BLaER1 treated with 17β-estradiol and CSF1 and Interleukin-3, amounts not matched to agents 10 nM and 100 nM (cell line): ENCODE measurements around the gene LVRN.

Source experiments
- H3K27ac ChIP-seq, 11 experiments: shearing (Covaris generic); formaldehyde crosslinking; 2 replicates each; pipeline ENCODE4 v1.8.1; 2022
- H3K27me3 ChIP-seq, 11 experiments: shearing (Covaris generic); formaldehyde crosslinking; 2 replicates each; pipeline ENCODE4 v1.8.1; 2022
- H3K36me3 ChIP-seq, 11 experiments: shearing (Covaris generic); formaldehyde crosslinking; 2 replicates each; pipeline ENCODE4 v1.8.1; 2022
- H3K4me1 ChIP-seq, 10 experiments: shearing (Covaris generic); formaldehyde crosslinking; 2 replicates each; pipeline ENCODE4 v1.8.1; 2022
- H3K4me2 ChIP-seq, 11 experiments: shearing (Covaris generic); formaldehyde crosslinking; 2 replicates each; pipeline ENCODE4 v1.8.1; 2022
- H3K4me3 ChIP-seq, 10 experiments: shearing (Covaris generic); formaldehyde crosslinking; 2 replicates each; pipeline ENCODE4 v1.8.1; 2022
- H3K9ac ChIP-seq, 11 experiments: shearing (Covaris generic); formaldehyde crosslinking; 2 replicates each; pipeline ENCODE4 v1.8.1; 2022
- H3K9me3 ChIP-seq, 11 experiments: shearing (Covaris generic); formaldehyde crosslinking; replicated peaks in 1 of 11; 2 replicates each; pipeline ENCODE4 v1.8.1; 2022
- H4K20me1 ChIP-seq, 11 experiments: shearing (Covaris generic); formaldehyde crosslinking; 2 replicates each; pipeline ENCODE4 v1.8.1; 2022
- Cebpa-rat ChIP-seq, 11 experiments: shearing (Covaris generic); IDR thresholded peaks; 2 replicates each; pipeline ENCODE4 v1.8.1; 2022

The LVRN gene

GRCh38 chr5:115954144-115954543, 8.1 kb upstream of the LVRN start:
- no peaks in the 10 kb centered on the region for H3K27me3 ChIP-seq
- no peaks in the 10 kb centered on the region for H3K36me3 ChIP-seq
- TF ChIP-seq Cebpa-rat (IDR thresholded peaks at IDR 0.05), result no peak
- H4K20me1 ChIP-seq, result no peaks in the 10 kb centered on the region
- H3K27ac ChIP-seq, result no peak overlapping the region
- H3K4me3 ChIP-seq, result no peak overlapping the region
- H3K4me1 ChIP-seq, result no peaks in the 10 kb centered on the region
- H3K4me2 ChIP-seq, result no peak overlapping the region
- no peaks in the 10 kb centered on the region for H3K9me3 ChIP-seq
- H3K9ac ChIP-seq, result no peak overlapping the region

GRCh38 chr5:115956957-115957356, 5.3 kb upstream of the LVRN start:
- Histone ChIP-seq H3K4me1 (no peaks in the 10 kb centered on the region), H3K4me3 (no peak overlapping the region), H3K36me3 (no peaks in the 10 kb centered on the region), H3K27ac (no peak overlapping the region), H3K4me2 (no peak overlapping the region), H3K9me3 (peaks cover 8 to 11% (median 9%) of the 10 kb centered on the region in 11 experiments), H4K20me1 (no peaks in the 10 kb centered on the region; a peak in 1 of 22 replicates), H3K27me3 (no peaks in the 10 kb centered on the region), H3K9ac (no peak overlapping the region)
- no peak for TF ChIP-seq Cebpa-rat (IDR thresholded peaks at IDR 0.05)

GRCh38 chr5:115961381-115962238, 665 bp upstream of the LVRN start:
- Histone ChIP-seq H3K27me3 (no peaks in the 10 kb centered on the region), H3K36me3 (no peaks in the 10 kb centered on the region), H3K4me3 (no peak overlapping the region), H4K20me1 (no peaks in the 10 kb centered on the region; a peak in 1 of 22 replicates), H3K27ac (no peak overlapping the region), H3K9ac (no peak overlapping the region), H3K4me2 (no peak overlapping the region), H3K4me1 (no peaks in the 10 kb centered on the region), H3K9me3 (peaks cover 21 to 31% (median 25%) of the 10 kb centered on the region in 11 experiments)
- no peak for TF ChIP-seq Cebpa-rat (IDR thresholded peaks at IDR 0.05)

- Histone ChIP-seq H3K4me3 (no peak overlapping the region), H3K27me3 (no peaks in the 10 kb centered on the region)
Measured at GRCh38 chr5:115962565-115963402, 509 bp downstream of the LVRN start.

GRCh38 chr5:115963566-115963965, 1.3 kb downstream of the LVRN start:
- no peaks in the 10 kb centered on the region for H3K4me1 ChIP-seq
- H3K4me3 ChIP-seq, result no peak overlapping the region
- no peak overlapping the region for H3K9ac ChIP-seq
- H3K27ac ChIP-seq, result no peak overlapping the region
- H4K20me1 ChIP-seq, result no peaks in the 10 kb centered on the region; a peak in 1 of 22 replicates
- peaks cover 21 to 31% (median 25%) of the 10 kb centered on the region in 11 experiments for H3K9me3 ChIP-seq
- TF ChIP-seq Cebpa-rat (IDR thresholded peaks at IDR 0.05), result no peak
- no peaks in the 10 kb centered on the region for H3K36me3 ChIP-seq
- no peaks in the 10 kb centered on the region for H3K27me3 ChIP-seq
- H3K4me2 ChIP-seq, result no peak overlapping the region

More at GRCh38 chr5:115962565-115963402, 509 bp downstream of the LVRN start:
- Histone ChIP-seq H3K4me2 (no peak overlapping the region), H3K4me1 (no peaks in the 10 kb centered on the region), H3K9ac (no peak overlapping the region), H3K27ac (no peak overlapping the region), H4K20me1 (no peaks in the 10 kb centered on the region; a peak in 1 of 22 replicates), H3K9me3 (peaks cover 21 to 31% (median 25%) of the 10 kb centered on the region in 11 experiments), H3K36me3 (no peaks in the 10 kb centered on the region)
- TF ChIP-seq Cebpa-rat (IDR thresholded peaks at IDR 0.05), result no peak

- TF ChIP-seq Cebpa-rat (IDR thresholded peaks at IDR 0.05), result no peak
- Histone ChIP-seq H3K4me2 (no peak overlapping the region), H4K20me1 (no peaks in the 10 kb centered on the region), H3K36me3 (no peaks in the 10 kb centered on the region), H3K27ac (no peak overlapping the region), H3K27me3 (no peaks in the 10 kb centered on the region), H3K4me3 (no peak overlapping the region), H3K9ac (no peak overlapping the region), H3K4me1 (no peaks in the 10 kb centered on the region), H3K9me3 (peaks cover 0 to 7% (median 3%) of the 10 kb centered on the region in 11 experiments; a peak in 6 of 22 replicates)
Measured at GRCh38 chr5:115968770-115969169, 6.5 kb downstream of the LVRN start.

- Histone ChIP-seq H3K27ac (no peak overlapping the region), H3K27me3 (no peaks in the 10 kb centered on the region), H3K36me3 (no peaks in the 10 kb centered on the region), H3K9ac (no peak overlapping the region), H3K4me3 (no peak overlapping the region), H3K9me3 (peaks cover 0 to 11% (median 0%) of the 10 kb centered on the region in 11 experiments; a peak in 4 of 22 replicates), H3K4me2 (peak overlapping the region in 3 of 11 experiments; percentile 1 to 17 (median 16); a peak in 2 of 22 replicates), H4K20me1 (no peaks in the 10 kb centered on the region), H3K4me1 (0 out of 20 replicates have a peak, but pooled peaks cover 0 to 6% (median 0%) of the 10 kb centered on the region in 10 experiments)
- TF ChIP-seq Cebpa-rat (IDR thresholded peaks at IDR 0.05), result no peak
Measured at GRCh38 chr5:115977096-115977495, 14.8 kb downstream of the LVRN start.

GRCh38 chr5:115977988-115978387, 15.7 kb downstream of the LVRN start:
- 0 out of 20 replicates have a peak, but pooled peaks cover 0 to 6% (median 0%) of the 10 kb centered on the region in 10 experiments for H3K4me1 ChIP-seq
- H3K4me3 ChIP-seq, result no peak overlapping the region
- H3K9me3 ChIP-seq, result peaks cover 0 to 8% (median 0%) of the 10 kb centered on the region in 11 experiments; a peak in 4 of 22 replicates
- no peak overlapping the region for H3K9ac ChIP-seq
- H4K20me1 ChIP-seq, result no peaks in the 10 kb centered on the region
- H3K27ac ChIP-seq, result no peak overlapping the region
- H3K36me3 ChIP-seq, result no peaks in the 10 kb centered on the region
- H3K27me3 ChIP-seq, result no peaks in the 10 kb centered on the region
- no peak overlapping the region for H3K4me2 ChIP-seq
- TF ChIP-seq Cebpa-rat (IDR thresholded peaks at IDR 0.05), result no peak

- 0 out of 20 replicates have a peak, but pooled peaks cover 0 to 6% (median 0%) of the 10 kb centered on the region in 10 experiments for H3K4me1 ChIP-seq
- H3K27me3 ChIP-seq, result no peaks in the 10 kb centered on the region
- no peak overlapping the region for H3K4me3 ChIP-seq
- no peak overlapping the region for H3K9ac ChIP-seq
- H3K9me3 ChIP-seq, result 0 out of 22 replicates have a peak, but pooled peaks cover 0 to 5% (median 0%) of the 10 kb centered on the region in 11 experiments
- no peak overlapping the region for H3K27ac ChIP-seq
- H3K4me2 ChIP-seq, result no peak overlapping the region
- H4K20me1 ChIP-seq, result no peaks in the 10 kb centered on the region
- no peak for TF ChIP-seq Cebpa-rat (IDR thresholded peaks at IDR 0.05)
- H3K36me3 ChIP-seq, result no peaks in the 10 kb centered on the region
Measured at GRCh38 chr5:115978779-115979178, 16.5 kb downstream of the LVRN start.
